ENCODE measurements around the gene GRIK4.

The GRIK4 gene

DNA sequence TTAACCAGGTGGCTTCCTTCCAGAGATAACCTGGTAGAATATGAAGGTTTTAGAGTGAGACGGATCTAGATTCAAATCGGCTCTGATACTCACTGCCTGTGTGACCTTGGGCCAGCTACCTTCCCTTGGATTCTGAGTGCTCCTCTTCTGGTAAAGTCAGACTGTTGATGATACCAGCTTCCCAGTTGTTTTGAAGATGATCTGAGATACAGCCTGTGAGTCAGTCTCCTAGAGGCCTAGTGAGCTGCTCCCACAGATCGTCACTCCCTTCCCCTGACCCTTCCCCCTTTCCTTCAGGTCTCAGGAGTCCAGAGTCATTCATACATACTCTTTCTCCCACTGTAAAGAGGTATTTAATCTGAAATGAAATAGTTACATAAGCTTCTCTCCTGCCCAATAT lies 207.8 kb downstream of the GRIK4 start:
- TF ChIP-seq, protein P1, sequence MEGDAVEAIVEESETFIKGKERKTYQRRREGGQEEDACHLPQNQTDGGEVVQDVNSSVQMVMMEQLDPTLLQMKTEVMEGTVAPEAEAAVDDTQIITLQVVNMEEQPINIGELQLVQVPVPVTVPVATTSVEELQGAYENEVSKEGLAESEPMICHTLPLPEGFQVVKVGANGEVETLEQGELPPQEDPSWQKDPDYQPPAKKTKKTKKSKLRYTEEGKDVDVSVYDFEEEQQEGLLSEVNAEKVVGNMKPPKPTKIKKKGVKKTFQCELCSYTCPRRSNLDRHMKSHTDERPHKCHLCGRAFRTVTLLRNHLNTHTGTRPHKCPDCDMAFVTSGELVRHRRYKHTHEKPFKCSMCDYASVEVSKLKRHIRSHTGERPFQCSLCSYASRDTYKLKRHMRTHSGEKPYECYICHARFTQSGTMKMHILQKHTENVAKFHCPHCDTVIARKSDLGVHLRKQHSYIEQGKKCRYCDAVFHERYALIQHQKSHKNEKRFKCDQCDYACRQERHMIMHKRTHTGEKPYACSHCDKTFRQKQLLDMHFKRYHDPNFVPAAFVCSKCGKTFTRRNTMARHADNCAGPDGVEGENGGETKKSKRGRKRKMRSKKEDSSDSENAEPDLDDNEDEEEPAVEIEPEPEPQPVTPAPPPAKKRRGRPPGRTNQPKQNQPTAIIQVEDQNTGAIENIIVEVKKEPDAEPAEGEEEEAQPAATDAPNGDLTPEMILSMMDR (IDR thresholded peaks at IDR 0.05; ENCODE audit: borderline replicate concordance, control extremely low read depth, extremely low read depth, insufficient read depth, missing control alignments), result no peak
- in situ Hi-C loops (cut with MboI; ENCODE audit: low sequenced_read_pairs, unreplicated experiment), result no loop called here

DNA sequence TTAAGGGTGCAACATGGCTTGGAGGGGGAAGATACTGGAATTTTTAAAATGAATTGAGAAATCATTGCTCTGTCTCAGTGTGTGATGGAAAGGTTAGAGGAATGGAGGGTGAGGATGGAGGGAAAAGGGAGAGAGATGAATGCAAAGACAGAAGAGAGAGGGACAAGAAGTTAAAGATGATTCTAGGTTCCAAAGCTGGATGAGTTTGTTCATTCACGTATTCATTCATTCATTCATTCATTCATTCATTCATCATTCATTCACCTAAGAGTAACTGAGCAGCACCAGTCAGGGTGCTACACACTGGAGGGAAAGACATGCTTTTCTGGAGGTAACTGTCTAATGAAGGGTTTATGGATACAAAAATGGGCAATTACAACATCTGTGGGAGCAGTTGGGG lies 209.2 kb downstream of the GRIK4 start:
- TF ChIP-seq, protein P1 (IDR thresholded peaks at IDR 0.05; ENCODE audit: borderline replicate concordance, control extremely low read depth, extremely low read depth, insufficient read depth, missing control alignments), result no peak
- in situ Hi-C loops (cut with MboI; ENCODE audit: low sequenced_read_pairs, unreplicated experiment), result no loop called here

More for the DNA sequence above, 207.8 kb downstream of the GRIK4 start:
- DNase-seq (ENCODE audit: low spot score), result no peak

DNA sequence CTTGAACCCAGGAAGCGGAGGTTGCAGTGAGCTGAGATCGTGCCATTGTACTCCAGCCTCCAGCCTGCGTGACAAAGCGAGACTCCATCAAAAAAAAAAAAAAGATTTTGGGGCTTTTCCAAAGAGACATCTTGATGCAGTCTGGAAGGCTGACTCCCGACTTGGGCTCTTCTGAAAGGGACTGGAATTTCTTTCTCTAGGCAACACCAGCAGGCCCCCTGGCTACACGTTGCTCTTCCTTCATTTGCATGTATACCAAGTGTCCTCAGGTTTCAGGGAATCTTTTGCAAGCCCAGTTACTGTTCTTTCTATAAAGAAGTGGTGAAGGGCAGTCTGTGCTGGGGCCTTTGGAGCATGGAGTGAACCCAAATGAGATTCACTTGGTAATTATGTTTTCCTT lies 211.0 kb downstream of the GRIK4 start:
- TF ChIP-seq, protein P1 (IDR thresholded peaks at IDR 0.05; ENCODE audit: borderline replicate concordance, control extremely low read depth, extremely low read depth, insufficient read depth, missing control alignments), result no peak
- in situ Hi-C loops (cut with MboI; ENCODE audit: low sequenced_read_pairs, unreplicated experiment), result no loop called here
- DNase-seq (ENCODE audit: low spot score), result no peak

More for the DNA sequence above, 209.2 kb downstream of the GRIK4 start:
- no peak for DNase-seq (ENCODE audit: low spot score)

DNA sequence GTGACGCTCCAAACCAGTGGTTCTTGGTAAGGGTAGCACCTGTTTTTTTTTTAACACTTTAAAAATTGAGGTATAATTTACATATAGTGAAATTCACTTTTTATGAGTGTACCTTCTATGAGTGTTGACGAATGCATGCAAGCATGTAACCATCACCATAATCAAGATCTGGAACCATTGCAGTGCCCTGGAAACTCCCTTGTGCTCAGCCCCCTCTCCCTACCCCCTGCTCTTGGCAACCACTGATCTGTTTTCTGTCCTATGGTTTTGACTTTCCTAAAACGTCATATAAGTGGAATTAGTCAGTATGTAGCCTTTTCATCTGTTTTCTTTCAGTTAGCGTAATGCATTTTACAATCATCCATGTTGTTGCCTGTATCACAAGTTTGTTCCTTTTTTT lies 212.2 kb downstream of the GRIK4 start:
- in situ Hi-C loops (cut with MboI; ENCODE audit: low sequenced_read_pairs, unreplicated experiment), result no loop called here
- no peak for DNase-seq (ENCODE audit: low spot score)
- TF ChIP-seq, protein P1 (IDR thresholded peaks at IDR 0.05; ENCODE audit: borderline replicate concordance, control extremely low read depth, extremely low read depth, insufficient read depth, missing control alignments), result no peak

DNA sequence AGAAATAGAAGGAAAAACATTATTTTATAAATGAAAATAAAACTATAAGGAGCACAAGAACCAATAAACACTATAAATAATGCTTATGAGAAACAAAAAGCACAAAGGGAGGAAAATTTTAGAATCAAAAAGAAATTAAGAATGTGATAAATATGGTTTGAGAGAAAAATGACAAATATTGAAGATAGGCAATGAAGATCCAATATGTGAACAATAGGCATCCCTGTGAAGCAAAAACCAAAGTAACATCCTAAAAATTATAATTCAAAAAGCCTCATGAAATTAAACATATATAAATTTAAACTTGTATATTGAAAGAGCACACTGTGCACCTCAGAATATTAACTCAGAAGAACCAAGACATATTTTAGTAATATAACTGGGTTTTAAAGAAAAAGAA lies 216.2 kb downstream of the GRIK4 start:
- in situ Hi-C loops (cut with MboI; ENCODE audit: low sequenced_read_pairs, unreplicated experiment), result no loop called here
- TF ChIP-seq, protein P1 (IDR thresholded peaks at IDR 0.05; ENCODE audit: borderline replicate concordance, control extremely low read depth, extremely low read depth, insufficient read depth, missing control alignments), result no peak
- DNase-seq (ENCODE audit: low spot score), result no peak

DNA sequence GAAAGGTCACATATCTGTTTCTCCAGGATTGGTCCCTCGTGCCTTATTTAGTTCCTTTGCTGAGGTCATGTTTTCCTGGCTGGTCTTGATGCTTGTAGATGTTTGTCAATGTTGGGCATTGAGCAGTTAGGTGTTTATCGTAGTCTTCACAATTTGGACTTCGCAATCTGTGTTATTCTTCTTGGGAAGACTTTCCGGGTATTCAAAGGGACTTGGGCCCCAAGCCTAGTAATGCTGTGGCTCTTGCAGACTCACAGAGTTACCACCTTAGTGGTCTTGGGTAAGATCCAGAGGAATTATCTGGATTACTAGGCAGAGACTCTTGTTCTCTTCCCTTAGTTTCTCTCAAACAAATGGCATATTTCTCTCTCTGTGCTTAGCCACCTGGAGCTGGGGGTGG lies 223.5 kb downstream of the GRIK4 start:
- in situ Hi-C loops (cut with MboI; ENCODE audit: low sequenced_read_pairs, unreplicated experiment), result no loop called here
- no peak for DNase-seq (ENCODE audit: low spot score)
- TF ChIP-seq, protein P1 (IDR thresholded peaks at IDR 0.05; ENCODE audit: borderline replicate concordance, control extremely low read depth, extremely low read depth, insufficient read depth, missing control alignments), result no peak

All from GM13976 (cell line).